Motor neuron (in vitro differentiated cells): ENCODE results near the gene GDPD2. TPM values are rescaled to one million over a fixed set of nuclear protein-coding genes. Genes with fewer than 3 reads are reported as not detected.
A peak's percentile ranks its signal among the peaks of the same experiment; 100 is the strongest.

Experiments
- ATAC-seq, 8 experiments: fragments of 200-7000 bp; cut with Tn5 transposase; replicated peaks in 6 of 8; 2 replicates each; pipeline ENCODE4 v1.8.0; 2021; ENCODE audit warnings: mild to moderate bottlenecking in 8 of 8, moderate library complexity in 8 of 8
- H3K27ac ChIP-seq, 2 donors: fragments of 250-450 bp; sonication (Bioruptor Pico); 2 replicates each; pipeline ENCODE4 v1.9.0; 2021; ENCODE audit warnings: antibody characterized with exemption in 2 of 2, mild to moderate bottlenecking in 2 of 2, moderate library complexity in 1 of 2
- H3K4me1 ChIP-seq, 2 donors: fragments of 250-450 bp; sonication (Bioruptor Pico); replicated peaks in 1 of 2; 2 replicates each; pipeline ENCODE4 v1.6.1; 2021; ENCODE audit warnings: antibody characterized with exemption in 2 of 2, mild to moderate bottlenecking in 2 of 2, moderate library complexity in 1 of 2
- H3K4me3 ChIP-seq, 5 donors: fragments of 250-450 bp; sonication (Bioruptor Pico); 2 replicates each; pipeline ENCODE4 v1.9.0; 2021; ENCODE audit warnings: antibody characterized with exemption in 5 of 5, mild to moderate bottlenecking in 5 of 5, moderate library complexity in 4 of 5
- WGBS, 10 experiments: fragments of 450-650 bp; shearing (Covaris generic); methylation state at CpG; one replicate each; pipeline ENCODE4 v1.0.0; 2022; 5-methylcytosine and 5-hydroxymethylcytosine counted together
- in situ Hi-C, 9 experiments: fragments of 400-800 bp; cut with MboI; loops; one replicate each; pipeline ENCODE4 v1.15.0; 2021; ENCODE audit warnings: low sequenced_read_pairs in 9 of 9, low pct_unique_long_range_greater_than_20kb in 2 of 9; ENCODE audit not compliant: unreplicated experiment in 9 of 9
- total RNA-seq, 8 experiments: library from RNA; unstranded; fragments of 300-600 nt; gene quantifications; 2 replicates each; pipeline versions ENCODE4 v1.2.3 to v1.2.4, GENCODE V29; 2022

GDPD2 gene
- total RNA-seq, 8 experiments from 2014 or later, result 0.15 to 37.9 (median 5.8) TPM; not detected in 1

DNA sequence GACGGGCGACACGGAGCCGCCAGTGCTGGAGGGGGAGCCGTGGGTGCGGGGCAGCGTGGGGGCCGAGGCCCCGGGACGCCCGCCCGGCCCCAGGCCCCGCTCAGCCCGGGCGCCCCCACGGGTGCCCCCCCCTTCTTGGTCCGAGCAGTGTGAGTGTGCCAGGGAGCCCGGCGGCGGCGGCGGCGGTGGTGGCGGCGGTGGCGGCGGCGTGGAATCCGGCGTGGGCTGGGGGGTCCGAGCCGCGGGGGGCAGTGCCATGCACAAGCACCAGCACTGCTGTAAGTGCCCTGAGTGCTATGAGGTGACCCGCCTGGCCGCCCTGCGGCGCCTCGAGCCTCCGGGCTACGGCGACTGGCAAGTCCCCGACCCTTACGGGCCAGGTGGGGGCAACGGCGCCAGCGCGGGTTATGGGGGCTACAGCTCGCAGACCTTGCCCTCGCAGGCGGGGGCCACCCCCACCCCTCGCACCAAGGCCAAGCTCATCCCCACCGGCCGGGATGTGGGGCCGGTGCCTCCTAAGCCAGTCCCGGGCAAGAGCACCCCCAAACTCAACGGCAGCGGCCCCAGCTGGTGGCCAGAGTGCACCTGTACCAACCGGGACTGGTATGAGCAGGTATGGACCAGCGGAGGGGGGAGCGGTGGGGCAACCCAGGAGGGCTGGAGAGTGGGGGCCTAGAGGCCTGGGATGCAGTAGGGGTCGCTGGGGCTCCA, 22.0 kb downstream of the GDPD2 start:
- H3K4me1 ChIP-seq, result peaks cover 4 to 8% of the 10 kb centered on the region in 2 donors
- H3K27ac ChIP-seq, result peak overlapping the region; percentile 28 to 78
- WGBS, 10 experiments, result no CpG with 5 or more reads among the region's 61 CpGs
- in situ Hi-C loops, result no loop called here
- peak overlapping the region; percentile 52 to 95 (median 71) for H3K4me3 ChIP-seq
- peak in 6 of 8 experiments; percentile 12 to 56 (median 53) for ATAC-seq

GRCh38 chrX:70445951-70446350, 22.8 kb downstream of the GDPD2 start:
- Histone ChIP-seq H3K4me3 (peak overlapping the region; percentile 52 to 95 (median 71)), H3K27ac (peak overlapping the region in 1 of 2 donors; percentile 45), H3K4me1 (peaks cover 4 to 8% of the 10 kb centered on the region in 2 donors)
- no CpG with 5 or more reads among the region's 9 CpGs for WGBS, 10 experiments
- ATAC-seq, result peak in 3 of 8 experiments; percentile 3 to 19 (median 8)
- in situ Hi-C loops, result no loop called here

- ATAC-seq, result no peak
- Histone ChIP-seq H3K27ac (no peak overlapping the region), H3K4me3 (peak overlapping the region; percentile 52 to 95 (median 71)), H3K4me1 (peaks cover 4 to 8% of the 10 kb centered on the region in 2 donors)
- in situ Hi-C loops, result no loop called here
- 0 to 47% methylated on average over 1 to 8 of the region's 16 CpGs; no CpG with 5 or more reads in 8 of the 10 experiments for WGBS, 10 experiments
Measured at GRCh38 chrX:70446380-70447350, 23.6 kb downstream of the GDPD2 start.

GRCh38 chrX:70449457-70449966, 26.4 kb downstream of the GDPD2 start:
- in situ Hi-C loops, result no loop called here
- Histone ChIP-seq H3K4me1 (peaks cover 3 to 6% of the 10 kb centered on the region in 2 donors), H3K27ac (no peak overlapping the region), H3K4me3 (no peak overlapping the region)
- no CpG with 5 or more reads among the region's 14 CpGs for WGBS, 10 experiments
- ATAC-seq, result no peak

DNA sequence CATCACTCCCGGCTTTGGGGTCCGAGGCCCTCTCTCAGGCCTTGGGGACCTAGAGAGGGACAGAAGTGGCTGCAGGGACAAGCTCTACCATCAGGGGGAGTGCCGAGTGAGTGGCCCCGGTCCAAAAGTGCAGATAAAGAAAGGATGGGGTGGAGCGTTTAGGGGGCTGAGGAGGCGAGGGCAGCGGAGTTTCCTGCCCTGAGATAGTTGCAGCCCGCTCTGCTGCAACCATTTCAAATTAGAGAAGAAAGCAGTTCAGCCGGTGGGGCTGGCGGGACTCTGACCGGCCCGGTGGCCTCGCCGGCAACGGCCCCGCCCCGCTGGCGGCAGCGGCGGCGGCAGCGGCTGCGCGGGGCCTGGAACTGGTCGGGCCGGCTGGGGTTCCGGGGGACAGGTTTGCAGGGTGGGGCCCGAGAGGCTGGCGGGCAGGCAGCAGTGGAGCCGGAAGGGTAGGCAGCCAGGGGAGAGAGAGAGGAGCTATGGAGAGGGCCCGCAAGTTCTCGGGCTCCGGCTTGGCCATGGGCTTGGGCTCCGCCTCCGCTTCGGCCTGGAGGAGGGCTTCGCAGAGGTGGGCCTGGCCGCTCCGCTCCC, 29.1 kb downstream of the GDPD2 start:
- peak overlapping the region; percentile 13 to 43 (median 34) for H3K4me3 ChIP-seq
- 14 to 20% methylated on average over 1 to 7 of the region's 39 CpGs; no CpG with 5 or more reads in 8 of the 10 experiments for WGBS, 10 experiments
- ATAC-seq, result peak in 4 of 8 experiments; percentile 2 to 85 (median 64)
- no peak overlapping the region for H3K27ac ChIP-seq
- in situ Hi-C loops, result loop anchor here in 2 of 9 experiments (25.0 kb wide), 2 partner anchors 210 to 510 kb away; no protein-coding TSS in a partner anchor
- H3K4me1 ChIP-seq, result peaks cover 8 to 9% of the 10 kb centered on the region in 2 donors

DNA sequence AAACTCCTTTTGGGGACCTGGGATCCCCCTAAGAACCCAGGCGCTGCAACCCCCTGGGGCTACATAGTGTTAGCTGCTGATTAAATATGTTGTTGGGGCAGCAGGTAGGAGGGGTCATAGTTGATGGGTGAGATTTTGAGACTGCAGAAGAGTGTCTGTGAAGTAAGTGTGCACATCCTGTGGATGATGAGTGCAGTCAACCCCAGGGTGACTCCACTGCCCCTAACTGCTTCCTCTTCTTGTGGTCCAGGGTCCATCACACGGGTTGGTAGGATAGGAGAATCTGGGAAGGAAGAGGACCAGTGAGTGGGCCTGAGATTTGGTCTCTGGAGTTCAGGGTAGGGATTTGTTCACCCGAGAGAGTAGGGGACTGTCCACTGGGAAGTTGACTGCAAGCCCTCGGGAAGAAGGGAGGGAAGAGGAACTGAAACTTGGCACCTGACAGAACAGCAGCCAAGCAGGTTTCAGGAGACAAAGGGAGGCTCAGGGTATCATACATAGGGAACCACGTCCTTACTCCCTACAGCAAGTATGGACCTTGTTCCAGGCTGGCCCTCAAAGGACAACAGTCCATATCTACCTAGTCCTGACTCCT, 30.0 kb downstream of the GDPD2 start:
- peaks cover 8% of the 10 kb centered on the region in 2 donors for H3K4me1 ChIP-seq
- no peak for ATAC-seq
- 20 to 100% (median 55%) methylated on average over 1 to 3 of the region's 5 CpGs; no CpG with 5 or more reads in 7 of the 10 experiments for WGBS, 10 experiments
- peak overlapping the region in 1 of 5 donors; percentile 43 for H3K4me3 ChIP-seq
- H3K27ac ChIP-seq, result no peak overlapping the region
- in situ Hi-C loops, result loop anchor here in 2 of 9 experiments (25.0 kb wide), 2 partner anchors 209 to 509 kb away; no protein-coding TSS in a partner anchor

DNA sequence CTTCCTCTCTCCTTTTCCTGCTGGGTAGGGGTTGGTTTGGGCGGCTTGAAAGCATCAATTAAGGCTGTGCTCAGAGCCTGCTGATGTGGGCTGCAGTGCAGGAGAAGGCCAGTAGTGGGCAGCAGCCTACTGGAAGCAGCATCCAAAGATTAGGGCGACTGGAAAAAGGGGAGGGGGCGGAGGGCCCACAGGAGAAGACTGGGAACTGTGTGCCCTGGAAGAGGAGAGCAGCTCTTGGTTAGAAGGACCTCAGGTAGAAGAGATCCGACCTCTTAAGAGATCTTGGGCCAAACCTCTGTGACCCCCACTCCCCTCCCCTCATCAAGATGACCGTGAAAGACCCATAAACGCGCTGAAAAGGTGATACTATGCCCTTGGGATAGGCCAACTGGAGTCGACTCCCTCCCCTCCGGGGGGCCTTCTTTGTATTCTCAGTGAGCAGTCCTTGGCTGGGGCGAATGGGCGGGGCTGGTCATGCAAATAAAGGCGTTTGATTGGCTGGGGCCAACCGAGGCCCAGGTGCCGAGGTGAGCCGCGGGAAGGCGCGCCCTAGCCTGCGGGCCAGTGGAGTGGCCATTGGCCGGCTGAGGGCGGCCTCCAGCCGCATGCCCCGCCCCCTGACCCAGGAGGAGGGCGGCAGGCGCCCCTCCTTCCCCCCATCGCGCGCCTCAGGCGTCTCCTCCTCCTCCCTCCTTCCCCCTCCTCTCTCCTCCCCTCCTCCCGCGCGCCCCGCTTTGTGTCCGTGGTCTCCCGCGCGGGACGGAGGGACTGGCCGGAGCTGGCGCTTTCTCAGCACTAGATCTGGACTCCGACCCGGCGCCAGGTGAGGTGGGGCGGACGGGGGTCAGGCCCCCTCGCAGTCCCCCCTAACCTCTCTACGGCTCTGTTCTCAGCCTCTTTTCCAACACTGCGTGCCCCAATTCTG, 31.6 kb downstream of the GDPD2 start:
- peak; percentile 39 to 93 (median 88) for ATAC-seq
- WGBS, 10 experiments, result 0 to 29% methylated on average over 1 to 14 of the region's 48 CpGs; no CpG with 5 or more reads in 8 of the 10 experiments
- in situ Hi-C loops, result loop anchor here in 2 of 9 experiments (25.0 kb wide), 2 partner anchors 208 to 508 kb away; no protein-coding TSS in a partner anchor
- Histone ChIP-seq H3K4me1 (peaks cover 8% of the 10 kb centered on the region in 2 donors), H3K27ac (peak overlapping the region; percentile 91 to 94), H3K4me3 (peak overlapping the region; percentile 44 to 68 (median 52))

DNA sequence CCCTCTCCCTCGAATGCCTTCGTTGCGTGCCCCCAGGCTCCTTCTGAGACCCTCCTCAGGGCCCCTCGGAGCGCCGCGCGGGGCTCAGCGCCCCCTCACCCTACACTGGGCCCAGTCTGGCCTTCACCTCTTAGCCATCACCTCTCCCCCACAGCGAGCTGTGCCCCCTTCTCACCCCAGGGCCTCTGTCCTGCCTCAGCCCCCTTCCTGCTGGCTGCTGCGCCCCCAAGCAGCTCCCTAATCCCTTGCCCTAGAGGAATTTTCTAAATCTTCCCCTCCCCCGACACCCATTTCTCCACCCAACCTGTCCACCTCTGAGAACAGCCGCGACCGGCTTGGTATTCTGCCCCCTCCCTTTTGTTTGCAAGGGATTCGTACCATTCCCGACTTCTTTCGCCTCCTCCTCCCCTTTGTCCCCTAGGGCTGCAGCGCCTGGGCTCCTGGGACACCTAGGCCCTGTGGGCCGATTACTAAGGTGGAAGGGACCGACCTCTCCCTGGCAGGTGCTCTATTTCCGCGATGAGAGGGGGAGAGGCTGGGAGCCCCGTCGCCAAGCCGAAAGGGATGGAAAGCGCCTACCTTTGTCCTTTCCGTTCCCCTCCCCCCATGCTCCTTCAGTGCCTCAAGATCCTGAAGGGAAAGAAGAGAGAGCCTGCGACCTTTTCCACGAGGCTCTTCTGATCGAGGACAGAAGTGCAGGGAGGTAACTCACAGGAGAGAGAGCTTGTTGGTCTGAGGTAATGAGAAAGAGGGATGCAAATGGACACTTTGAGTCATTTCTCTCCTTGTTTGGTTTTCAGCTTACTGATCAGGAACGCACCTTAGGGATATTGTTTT, 32.5 kb downstream of the GDPD2 start:
- WGBS, 10 experiments, result 0 to 60% (median 34%) methylated on average over 1 to 5 of the region's 32 CpGs; no CpG with 5 or more reads in 6 of the 10 experiments
- H3K4me3 ChIP-seq, result peak overlapping the region; percentile 44 to 68 (median 52)
- in situ Hi-C loops, result loop anchor here in 2 of 9 experiments (25.0 kb wide), 2 partner anchors 207 to 507 kb away; no protein-coding TSS in a partner anchor
- ATAC-seq, result peak in 5 of 8 experiments; percentile 5 to 24 (median 15)
- peaks cover 8% of the 10 kb centered on the region in 2 donors for H3K4me1 ChIP-seq
- peak overlapping the region; percentile 91 to 94 for H3K27ac ChIP-seq

- peak overlapping the region; percentile 44 to 68 (median 52) for H3K4me3 ChIP-seq
- in situ Hi-C loops, result loop anchor here in 2 of 9 experiments (25.0 kb wide), 2 partner anchors 206 to 506 kb away; no protein-coding TSS in a partner anchor
Measured at GRCh38 chrX:70456256-70456655, 33.1 kb downstream of the GDPD2 start.

DNA sequence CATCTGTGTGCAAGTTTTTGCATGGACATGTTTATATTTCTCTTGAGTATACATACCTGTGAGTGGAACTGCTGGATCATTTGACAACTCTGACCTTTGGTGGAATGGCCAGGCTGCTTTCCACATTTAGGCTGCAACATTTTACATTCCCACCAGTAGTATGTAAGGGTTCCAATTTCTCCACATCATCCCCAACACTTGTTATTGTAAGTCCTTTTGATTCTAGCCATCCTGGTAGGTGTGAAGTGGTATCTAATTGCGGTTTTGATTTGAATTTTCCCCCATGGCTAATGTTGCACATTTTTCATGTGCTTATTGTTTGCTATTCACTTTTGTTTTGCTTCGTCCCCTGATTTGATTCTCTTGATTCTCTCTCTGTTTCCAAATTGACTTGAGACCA, 37.9 kb downstream of the GDPD2 start:
- no peak for ATAC-seq
- in situ Hi-C loops, result loop anchor here in 2 of 9 experiments (25.0 kb wide), 2 partner anchors 201 to 501 kb away; no protein-coding TSS in a partner anchor
- 34 to 100% (median 90%) methylated on average over 1 to 2 of the region's 2 CpGs; no CpG with 5 or more reads in 5 of the 10 experiments for WGBS, 10 experiments

More at GRCh38 chrX:70456256-70456655, 33.1 kb downstream of the GDPD2 start:
- H3K27ac ChIP-seq, result no peak overlapping the region
- 0 to 25% (median 20%) methylated on average over 1 to 2 of the region's 2 CpGs; no CpG with 5 or more reads in 7 of the 10 experiments for WGBS, 10 experiments
- peaks cover 8% of the 10 kb centered on the region in 2 donors for H3K4me1 ChIP-seq
- ATAC-seq, result no peak

More for the DNA sequence above, 37.9 kb downstream of the GDPD2 start:
- Histone ChIP-seq H3K27ac (no peak overlapping the region), H3K4me1 (peaks cover 2 to 8% of the 10 kb centered on the region in 2 donors), H3K4me3 (no peak overlapping the region)
